Nephron progenitor cell (in vitro differentiated cells): Measurements from ENCODE around the gene IQSEC2.

Experiments
- DNase-seq: peaks from one replicate; pipeline ENCODE4 v3.0.0; 2021
- H3K27ac Mint-ChIP-seq: 2 replicates; pipeline ENCODE4 v1.8.0; 2021; ENCODE audit warnings: mild to moderate bottlenecking, moderate library complexity, mixed read lengths
- H3K27me3 Mint-ChIP-seq: 2 replicates; pipeline ENCODE4 v1.8.0; 2021; ENCODE audit warnings: mild to moderate bottlenecking, low read depth, mixed read lengths; ENCODE audit not compliant: poor library complexity
- H3K36me3 Mint-ChIP-seq: 2 replicates; pipeline ENCODE4 v1.8.0; 2021; ENCODE audit warnings: low read depth, mixed read lengths
- H3K4me1 Mint-ChIP-seq: 2 replicates; pipeline ENCODE4 v1.8.0; 2021; ENCODE audit warnings: mixed read lengths
- H3K4me3 Mint-ChIP-seq: 2 replicates; pipeline ENCODE4 v1.8.0; 2021; ENCODE audit warnings: mild to moderate bottlenecking, moderate library complexity, mixed read lengths
- H3K9me3 Mint-ChIP-seq: 2 replicates; pipeline ENCODE4 v1.8.0; 2021; ENCODE audit warnings: mild to moderate bottlenecking, moderate library complexity, mixed read lengths
- TF ChIP-seq, protein P1 (sequence below): fragments of 200-600 bp; sonication (generic); IDR thresholded peaks from 2 replicates; pipeline ENCODE4 v1.5.0; 2021; ENCODE audit warnings: antibody characterized with exemption

Gene IQSEC2

DNA sequence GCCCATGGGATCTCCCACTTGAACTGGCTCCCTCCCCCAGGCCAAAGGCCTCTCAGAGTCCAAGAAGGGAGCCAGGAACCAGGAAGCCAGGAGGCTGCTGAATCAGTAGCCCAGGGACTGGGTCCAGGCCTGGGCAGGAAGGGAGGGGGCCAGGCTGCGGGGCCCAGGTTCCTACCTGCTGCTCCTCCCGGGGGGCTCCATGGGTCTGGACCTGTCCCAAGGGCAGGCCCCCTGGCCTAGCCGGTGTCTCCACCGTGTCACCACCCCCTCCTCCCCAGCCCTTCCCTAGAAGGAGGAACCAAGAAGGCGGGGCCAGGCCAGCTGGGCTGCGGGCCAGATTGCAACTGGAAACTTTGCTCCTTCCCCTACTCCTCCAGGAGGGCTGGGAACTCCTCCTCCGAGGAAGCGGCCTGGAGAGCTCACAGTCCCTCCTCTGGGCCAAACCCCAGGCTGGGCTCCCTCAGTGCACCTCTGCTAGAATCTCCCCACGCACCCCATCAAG is at the start of gene IQSEC2:
TSS of gene IQSEC2 (minus strand) at position 264 of the 502 bp plus-strand sequence.
- peaks cover 52% of the 10 kb centered on the region for H3K9me3 Mint-ChIP-seq
- TF ChIP-seq, protein P1, sequence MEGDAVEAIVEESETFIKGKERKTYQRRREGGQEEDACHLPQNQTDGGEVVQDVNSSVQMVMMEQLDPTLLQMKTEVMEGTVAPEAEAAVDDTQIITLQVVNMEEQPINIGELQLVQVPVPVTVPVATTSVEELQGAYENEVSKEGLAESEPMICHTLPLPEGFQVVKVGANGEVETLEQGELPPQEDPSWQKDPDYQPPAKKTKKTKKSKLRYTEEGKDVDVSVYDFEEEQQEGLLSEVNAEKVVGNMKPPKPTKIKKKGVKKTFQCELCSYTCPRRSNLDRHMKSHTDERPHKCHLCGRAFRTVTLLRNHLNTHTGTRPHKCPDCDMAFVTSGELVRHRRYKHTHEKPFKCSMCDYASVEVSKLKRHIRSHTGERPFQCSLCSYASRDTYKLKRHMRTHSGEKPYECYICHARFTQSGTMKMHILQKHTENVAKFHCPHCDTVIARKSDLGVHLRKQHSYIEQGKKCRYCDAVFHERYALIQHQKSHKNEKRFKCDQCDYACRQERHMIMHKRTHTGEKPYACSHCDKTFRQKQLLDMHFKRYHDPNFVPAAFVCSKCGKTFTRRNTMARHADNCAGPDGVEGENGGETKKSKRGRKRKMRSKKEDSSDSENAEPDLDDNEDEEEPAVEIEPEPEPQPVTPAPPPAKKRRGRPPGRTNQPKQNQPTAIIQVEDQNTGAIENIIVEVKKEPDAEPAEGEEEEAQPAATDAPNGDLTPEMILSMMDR: no peak
- peak within 1 kb of the TSS; percentile 60 for H3K4me3 Mint-ChIP-seq
- H3K27ac Mint-ChIP-seq: peak within 1 kb of the TSS; percentile 66
- DNase-seq: peak; percentile 61
- no peaks in the 10 kb centered on the region for H3K36me3 Mint-ChIP-seq
- H3K27me3 Mint-ChIP-seq: peaks cover 7% of the 10 kb centered on the region
- H3K4me1 Mint-ChIP-seq: peaks cover 44% of the 10 kb centered on the region

GRCh38 chrX:53330331-53330730 is 48.9 kb upstream of the IQSEC2 start:
- no peak overlapping the region for H3K4me3 Mint-ChIP-seq
- peaks cover 52% of the 10 kb centered on the region for H3K27me3 Mint-ChIP-seq
- TF ChIP-seq, protein P1: no peak
- no peak overlapping the region for H3K27ac Mint-ChIP-seq
- no peaks in the 10 kb centered on the region for H3K36me3 Mint-ChIP-seq
- peaks cover 63% of the 10 kb centered on the region for H3K9me3 Mint-ChIP-seq
- H3K4me1 Mint-ChIP-seq: peaks cover 12% of the 10 kb centered on the region
- no peak for DNase-seq

- peaks cover 26% of the 10 kb centered on the region for H3K4me1 Mint-ChIP-seq
- peaks cover 63% of the 10 kb centered on the region for H3K9me3 Mint-ChIP-seq
- no peak overlapping the region for H3K4me3 Mint-ChIP-seq
Observed at GRCh38 chrX:53324803-53325202, 43.4 kb upstream of the IQSEC2 start.

DNA sequence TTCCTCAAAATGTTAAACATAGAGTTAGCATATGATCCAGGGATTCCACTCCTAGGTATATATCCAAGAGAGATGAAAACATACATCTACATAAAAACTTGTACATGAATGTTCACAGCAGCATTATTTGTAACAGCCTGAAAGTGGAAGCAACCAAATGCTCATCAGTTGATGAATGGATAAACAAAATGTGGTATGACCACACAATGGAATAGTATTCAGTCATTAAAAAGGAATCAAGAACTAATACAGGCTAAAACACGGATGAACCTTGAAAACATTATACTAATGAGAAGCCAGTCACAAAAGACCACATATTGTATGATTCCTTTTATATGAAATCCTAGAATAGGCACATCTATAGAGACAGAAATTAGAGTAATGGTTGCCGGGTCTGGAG is 42.7 kb upstream of the IQSEC2 start:
- Mint-ChIP-seq H3K4me1 (peaks cover 33% of the 10 kb centered on the region), H3K9me3 (peaks cover 65% of the 10 kb centered on the region), H3K27ac (no peak overlapping the region), H3K27me3 (peaks cover 86% of the 10 kb centered on the region), H3K36me3 (no peaks in the 10 kb centered on the region), H3K4me3 (no peak overlapping the region)
- TF ChIP-seq, protein P1: no peak
- no peak for DNase-seq

More at GRCh38 chrX:53324803-53325202, 43.4 kb upstream of the IQSEC2 start:
- no peak for DNase-seq
- peaks cover 82% of the 10 kb centered on the region for H3K27me3 Mint-ChIP-seq
- no peaks in the 10 kb centered on the region for H3K36me3 Mint-ChIP-seq
- no peak overlapping the region for H3K27ac Mint-ChIP-seq
- TF ChIP-seq, protein P1: no peak

DNA sequence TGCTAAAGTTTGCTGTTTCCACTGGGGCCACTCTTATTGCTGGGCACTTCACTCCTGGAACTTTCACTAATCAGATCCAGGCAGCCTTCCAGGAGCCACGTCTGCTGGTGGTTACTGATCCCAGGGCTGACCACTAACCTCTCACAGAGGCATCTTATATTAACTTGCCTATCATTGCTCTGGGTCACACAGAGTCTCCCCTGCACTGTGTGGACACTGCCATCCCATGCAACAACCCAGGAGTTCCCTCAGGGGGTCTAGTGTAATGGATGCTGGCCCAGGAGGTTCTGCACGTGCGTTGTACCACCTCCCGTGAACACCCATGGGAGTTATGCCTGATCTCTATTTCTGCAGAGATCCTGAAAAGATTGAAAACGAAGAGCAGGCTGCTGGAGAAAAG is 41.8 kb upstream of the IQSEC2 start:
- Mint-ChIP-seq H3K27me3 (peaks cover 86% of the 10 kb centered on the region), H3K36me3 (no peaks in the 10 kb centered on the region), H3K4me3 (no peak overlapping the region), H3K27ac (no peak overlapping the region), H3K9me3 (peaks cover 68% of the 10 kb centered on the region), H3K4me1 (peaks cover 26% of the 10 kb centered on the region)
- no peak for DNase-seq
- TF ChIP-seq, protein P1: no peak

DNA sequence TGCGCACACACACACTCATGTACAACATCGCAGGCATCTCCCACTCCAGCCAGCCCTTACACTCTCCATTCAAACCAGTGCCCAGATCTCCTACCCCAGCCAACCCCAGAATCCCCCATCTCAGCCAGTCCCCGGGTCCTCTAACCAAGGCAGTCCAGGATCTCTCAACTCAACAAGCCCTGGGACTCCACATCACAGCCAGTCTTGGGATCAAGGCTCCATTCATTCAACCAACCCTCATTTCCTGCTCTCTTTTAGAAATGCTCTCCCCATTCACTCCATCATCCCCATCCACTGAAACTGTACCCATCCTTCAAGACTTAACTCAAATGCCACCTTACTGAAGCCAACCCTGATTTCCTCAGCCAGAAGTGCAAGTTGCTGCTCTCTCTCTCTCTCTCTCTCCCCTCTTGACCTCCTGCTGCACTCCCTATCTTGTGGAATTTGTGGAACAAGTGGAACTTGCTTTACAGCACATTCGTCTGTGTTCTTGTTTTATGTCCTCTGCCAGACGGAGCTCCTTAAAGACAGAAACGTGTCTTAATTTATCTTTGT is 40.6 kb upstream of the IQSEC2 start:
- peaks cover 90% of the 10 kb centered on the region for H3K27me3 Mint-ChIP-seq
- H3K4me1 Mint-ChIP-seq: peaks cover 27% of the 10 kb centered on the region
- H3K36me3 Mint-ChIP-seq: no peaks in the 10 kb centered on the region
- DNase-seq: no peak
- no peak overlapping the region for H3K27ac Mint-ChIP-seq
- peak overlapping the region; percentile 65 for H3K4me3 Mint-ChIP-seq
- TF ChIP-seq, protein P1: no peak
- H3K9me3 Mint-ChIP-seq: peaks cover 72% of the 10 kb centered on the region
